OCI-LY7 (cell line): ENCODE data around the gene CDK5R1.

Experiments
- EZH2phosphoT487 ChIP-seq: fragments of 200-600 bp; sonication (generic); IDR thresholded peaks from 2 replicates; pipeline ENCODE4 v1.6.1; 2018; ENCODE audit warnings: low read depth, borderline replicate concordance, mild to moderate bottlenecking, mixed run types, antibody characterized with exemption, low read length, moderate library complexity, mixed read lengths
- TF ChIP-seq, protein P1 (sequence below): fragments of 200-600 bp; sonication (generic); conservative IDR thresholded peaks from 2 replicates; pipeline ENCODE4 v1.5.1; 2014; ENCODE audit warnings: mild to moderate bottlenecking, antibody characterized with exemption, low read length, moderate library complexity, mixed read lengths

GRCh38 chr17:32461498-32461852 lies 25.3 kb upstream of the CDK5R1 start:
- TF ChIP-seq, protein P1, sequence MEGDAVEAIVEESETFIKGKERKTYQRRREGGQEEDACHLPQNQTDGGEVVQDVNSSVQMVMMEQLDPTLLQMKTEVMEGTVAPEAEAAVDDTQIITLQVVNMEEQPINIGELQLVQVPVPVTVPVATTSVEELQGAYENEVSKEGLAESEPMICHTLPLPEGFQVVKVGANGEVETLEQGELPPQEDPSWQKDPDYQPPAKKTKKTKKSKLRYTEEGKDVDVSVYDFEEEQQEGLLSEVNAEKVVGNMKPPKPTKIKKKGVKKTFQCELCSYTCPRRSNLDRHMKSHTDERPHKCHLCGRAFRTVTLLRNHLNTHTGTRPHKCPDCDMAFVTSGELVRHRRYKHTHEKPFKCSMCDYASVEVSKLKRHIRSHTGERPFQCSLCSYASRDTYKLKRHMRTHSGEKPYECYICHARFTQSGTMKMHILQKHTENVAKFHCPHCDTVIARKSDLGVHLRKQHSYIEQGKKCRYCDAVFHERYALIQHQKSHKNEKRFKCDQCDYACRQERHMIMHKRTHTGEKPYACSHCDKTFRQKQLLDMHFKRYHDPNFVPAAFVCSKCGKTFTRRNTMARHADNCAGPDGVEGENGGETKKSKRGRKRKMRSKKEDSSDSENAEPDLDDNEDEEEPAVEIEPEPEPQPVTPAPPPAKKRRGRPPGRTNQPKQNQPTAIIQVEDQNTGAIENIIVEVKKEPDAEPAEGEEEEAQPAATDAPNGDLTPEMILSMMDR: no peak
- TF ChIP-seq EZH2phosphoT487: no peak
